Stimulated activated CD4-positive, alpha-beta T cell treated with anti-CD3 and anti-CD28 coated beads, Interleukin-1b, Interleukin-23, amount 100 ng/mL, for 24 hours (primary cell): ENCODE measurements around the gene RHOT2.

Source experiments
- DNase-seq, 4 experiments: peaks; one replicate each; pipeline ENCODE4 v3.0.0-alpha.2; 2020; ENCODE audit warnings: low read depth in 4 of 4, low spot score in 1 of 4

Gene RHOT2

GRCh38 chr16:667780-668518 is at the start of gene RHOT2:
Gene RHOT2, plus strand, starts transcription at chr16:668132. Its CDS starts 68 bp downstream, at chr16:668200.
- peak; percentile 86 to 91 (median 88) for DNase-seq

GRCh38 chr16:619476-620100 is 48.3 kb upstream of the RHOT2 start:
- no peak for DNase-seq

- no peak for DNase-seq
Measured at GRCh38 chr16:620700-621525, 47.0 kb upstream of the RHOT2 start.

GRCh38 chr16:621526-622105 is 46.3 kb upstream of the RHOT2 start:
- no peak for DNase-seq

GRCh38 chr16:622920-623280 is 45.0 kb upstream of the RHOT2 start:
- DNase-seq, result no peak

GRCh38 chr16:624526-625070 is 43.3 kb upstream of the RHOT2 start:
- no peak for DNase-seq

- DNase-seq, result no peak
Measured at GRCh38 chr16:625117-625976, 42.6 kb upstream of the RHOT2 start.

GRCh38 chr16:625977-626765 is 41.8 kb upstream of the RHOT2 start:
- no peak for DNase-seq

GRCh38 chr16:626787-627453 is 41.0 kb upstream of the RHOT2 start:
- DNase-seq, result no peak

GRCh38 chr16:627454-628239 is 40.3 kb upstream of the RHOT2 start:
- no peak for DNase-seq

GRCh38 chr16:628321-629061 is 39.4 kb upstream of the RHOT2 start:
- no peak for DNase-seq

- DNase-seq, result no peak
Measured at GRCh38 chr16:629185-629832, 38.6 kb upstream of the RHOT2 start.

GRCh38 chr16:629833-630248 is 38.1 kb upstream of the RHOT2 start:
- DNase-seq, result no peak

GRCh38 chr16:630249-630814 is 37.6 kb upstream of the RHOT2 start:
- no peak for DNase-seq

GRCh38 chr16:630815-631405 is 37.0 kb upstream of the RHOT2 start, which contains the start of gene WFIKKN1:
Gene WFIKKN1, plus strand, starts transcription at chr16:630985. Its CDS starts 269 bp downstream, at chr16:631254.
- no peak for DNase-seq

- DNase-seq, result no peak
Measured at GRCh38 chr16:631808-632358, 36.0 kb upstream of the RHOT2 start.
